ENCODE data around the gene STX7.
A peak's percentile ranks its signal among the peaks of the same experiment; 100 is the strongest.

Gene STX7

DNA sequence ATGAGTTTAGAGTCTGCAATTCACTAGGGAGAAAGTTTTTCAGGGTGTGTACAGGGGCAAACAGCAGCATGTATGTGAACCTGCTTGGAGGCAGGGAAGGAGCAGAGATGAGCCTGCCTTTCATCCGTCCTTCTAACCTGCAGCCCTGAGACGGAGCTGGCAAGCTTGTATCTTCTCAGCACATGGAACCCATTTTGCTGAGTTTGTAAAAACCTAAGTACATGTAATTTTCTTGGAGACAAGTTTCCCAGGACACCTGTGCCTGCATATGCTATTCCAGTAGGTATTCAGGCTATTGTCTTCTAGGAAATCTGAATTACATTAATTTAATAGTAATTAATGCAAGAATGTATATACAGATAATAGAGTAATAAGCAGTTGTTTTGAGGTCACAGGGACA, 82.8 kb downstream of the STX7 start:
- H3K9ac ChIP-seq (ENCODE audit: low read length in 5 of 5) = no peak overlapping the region
- no peaks in the 10 kb centered on the region for H3K4me1 ChIP-seq (ENCODE audit: control insufficient read depth in 5 of 5, insufficient read depth in 5 of 5, low read length in 5 of 5)
- H3K9me3 ChIP-seq (ENCODE audit: control insufficient read depth in 5 of 5, low read length in 5 of 5) = no peaks in the 10 kb centered on the region
- H3K27me3 ChIP-seq (ENCODE audit: control insufficient read depth in 5 of 5, insufficient read depth in 4 of 5, low read length in 5 of 5) = peaks cover 0 to 5% (median 0%) of the 10 kb centered on the region in 5 donors
- no peak overlapping the region for H3K4me3 ChIP-seq (ENCODE audit: low read depth in 1 of 5, low read length in 5 of 5)
- H3K36me3 ChIP-seq (ENCODE audit: control insufficient read depth in 5 of 5, insufficient read depth in 5 of 5, low read length in 5 of 5) = no peaks in the 10 kb centered on the region
- H3K27ac ChIP-seq (ENCODE audit: low read depth, low read length) = no peak overlapping the region

DNA sequence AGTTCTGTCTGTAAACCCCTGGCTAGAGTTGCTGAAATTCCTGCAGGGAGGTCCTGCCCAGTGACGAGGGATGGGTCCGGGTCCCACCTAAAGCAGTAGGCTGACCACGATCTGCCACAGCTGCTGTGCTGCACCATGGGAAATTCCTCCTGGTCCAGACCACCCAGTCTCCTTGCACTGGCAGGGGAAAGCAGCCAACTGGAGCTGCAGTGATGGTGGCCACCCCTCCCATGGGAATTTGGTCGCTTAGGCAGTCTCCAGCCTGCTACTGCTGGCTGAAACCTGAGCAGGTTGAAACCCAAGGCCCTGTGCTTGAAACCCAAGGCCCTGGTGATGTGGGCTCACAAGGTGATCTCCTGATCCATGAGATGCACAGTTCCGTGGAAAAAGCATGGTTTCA, 87.7 kb downstream of the STX7 start:
- no peak overlapping the region for H3K27ac ChIP-seq (ENCODE audit: low read depth, low read length)
- no peaks in the 10 kb centered on the region for H3K36me3 ChIP-seq (ENCODE audit: control insufficient read depth in 5 of 5, insufficient read depth in 5 of 5, low read length in 5 of 5)

DNA sequence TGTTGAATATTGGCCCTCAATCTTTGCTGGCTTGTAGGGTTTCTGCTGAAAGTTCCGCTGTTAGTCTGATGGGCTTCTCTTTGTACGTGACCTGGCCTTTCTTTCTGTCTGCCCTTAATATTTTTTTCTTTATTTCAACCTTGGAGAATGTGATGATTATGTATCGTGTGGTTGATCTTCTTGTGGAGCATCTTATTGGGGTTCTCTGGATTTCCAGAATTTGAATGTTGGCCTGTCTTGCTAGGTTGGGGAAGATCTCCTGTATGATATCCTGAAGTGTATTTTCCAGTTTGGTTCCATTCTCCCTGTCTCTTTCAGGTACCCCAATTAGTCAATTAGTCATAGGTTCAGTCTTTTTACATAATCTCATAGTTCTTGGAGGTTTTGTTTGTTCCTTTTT, 89.1 kb downstream of the STX7 start:
- no peaks in the 10 kb centered on the region for H3K36me3 ChIP-seq (ENCODE audit: control insufficient read depth in 5 of 5, insufficient read depth in 5 of 5, low read length in 5 of 5)
- H3K9ac ChIP-seq (ENCODE audit: low read length in 5 of 5) = no peak overlapping the region
- H3K4me1 ChIP-seq (ENCODE audit: control insufficient read depth in 5 of 5, insufficient read depth in 5 of 5, low read length in 5 of 5) = no peaks in the 10 kb centered on the region
- H3K27me3 ChIP-seq (ENCODE audit: control insufficient read depth in 5 of 5, insufficient read depth in 4 of 5, low read length in 5 of 5) = no peaks in the 10 kb centered on the region
- H3K9me3 ChIP-seq (ENCODE audit: control insufficient read depth in 5 of 5, low read length in 5 of 5) = peaks cover 0 to 7% (median 3%) of the 10 kb centered on the region in 5 donors
- H3K4me3 ChIP-seq (ENCODE audit: low read depth in 1 of 5, low read length in 5 of 5) = no peak overlapping the region
- no peak overlapping the region for H3K27ac ChIP-seq (ENCODE audit: low read depth, low read length)

More for the DNA sequence above, 87.7 kb downstream of the STX7 start:
- H3K9me3 ChIP-seq (ENCODE audit: control insufficient read depth in 5 of 5, low read length in 5 of 5) = peaks cover 0 to 7% (median 3%) of the 10 kb centered on the region in 5 donors
- H3K9ac ChIP-seq (ENCODE audit: low read length in 5 of 5) = no peak overlapping the region
- H3K27me3 ChIP-seq (ENCODE audit: control insufficient read depth in 5 of 5, insufficient read depth in 4 of 5, low read length in 5 of 5) = no peaks in the 10 kb centered on the region
- H3K4me1 ChIP-seq (ENCODE audit: control insufficient read depth in 5 of 5, insufficient read depth in 5 of 5, low read length in 5 of 5) = no peaks in the 10 kb centered on the region
- no peak overlapping the region for H3K4me3 ChIP-seq (ENCODE audit: low read depth in 1 of 5, low read length in 5 of 5)

DNA sequence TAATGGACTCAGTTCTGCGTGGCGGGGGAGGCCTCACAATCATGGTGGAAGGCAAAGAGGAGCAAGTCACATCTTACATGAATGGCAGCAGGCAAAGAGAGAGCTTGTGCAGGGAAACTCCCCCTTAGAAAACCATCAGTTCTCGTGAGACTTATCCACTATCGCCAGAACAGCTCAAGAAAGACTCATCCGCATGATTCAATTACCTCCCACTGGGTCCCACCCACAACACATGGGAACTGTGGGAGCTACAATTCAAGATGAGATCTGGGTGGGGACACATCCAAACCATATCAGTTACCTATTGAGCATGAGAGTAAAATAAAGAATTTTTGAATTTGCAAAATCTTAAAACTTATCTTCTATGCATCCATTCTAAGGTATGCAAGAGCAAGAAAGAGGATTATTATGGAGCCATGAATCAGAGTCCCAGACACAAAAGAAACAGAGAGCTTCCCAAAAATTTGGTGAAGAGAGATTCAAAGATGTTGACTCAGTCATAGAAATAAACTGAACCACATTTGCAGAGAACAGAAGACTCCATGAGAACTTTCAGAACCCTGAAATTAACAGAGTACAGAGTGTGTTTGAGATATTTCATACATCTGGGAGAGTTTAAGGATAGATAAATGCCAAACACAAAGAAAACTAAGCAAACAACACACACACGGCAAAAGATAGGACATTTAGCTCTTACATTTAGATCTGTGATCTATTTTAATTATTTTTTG, 94.5 kb downstream of the STX7 start:
- Histone ChIP-seq H3K4me3 (ENCODE audit: low read depth in 1 of 5, low read length in 5 of 5) (no peak overlapping the region), H3K36me3 (ENCODE audit: control insufficient read depth in 5 of 5, insufficient read depth in 5 of 5, low read length in 5 of 5) (no peaks in the 10 kb centered on the region), H3K4me1 (ENCODE audit: control insufficient read depth in 5 of 5, insufficient read depth in 5 of 5, low read length in 5 of 5) (peaks cover 0 to 5% (median 4%) of the 10 kb centered on the region in 5 donors), H3K27me3 (ENCODE audit: control insufficient read depth in 5 of 5, insufficient read depth in 4 of 5, low read length in 5 of 5) (no peaks in the 10 kb centered on the region), H3K9me3 (ENCODE audit: control insufficient read depth in 5 of 5, low read length in 5 of 5) (peaks cover 0 to 10% (median 4%) of the 10 kb centered on the region in 5 donors), H3K9ac (ENCODE audit: low read length in 5 of 5) (no peak overlapping the region), H3K27ac (ENCODE audit: low read depth, low read length) (no peak overlapping the region)

DNA sequence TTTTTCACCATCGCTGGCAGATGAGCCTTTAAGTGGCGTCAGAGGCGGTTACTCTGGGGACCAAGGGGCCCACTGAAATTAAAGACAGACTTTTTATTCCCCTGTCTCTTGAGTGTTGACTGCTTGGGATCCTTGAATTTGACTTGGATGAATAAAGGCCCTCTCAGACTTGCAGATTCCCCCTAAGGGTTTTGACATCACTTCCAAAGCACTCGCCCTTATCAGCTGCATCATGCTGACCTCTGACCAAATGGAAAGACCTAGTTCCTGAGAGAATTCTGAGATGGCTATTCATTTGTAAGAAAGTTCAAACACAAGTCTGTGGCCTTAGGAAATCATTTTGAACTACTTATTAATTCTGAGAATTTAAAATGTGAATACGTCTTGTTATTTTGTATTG, 98.2 kb downstream of the STX7 start:
- Histone ChIP-seq H3K27me3 (ENCODE audit: control insufficient read depth in 5 of 5, insufficient read depth in 4 of 5, low read length in 5 of 5) (no peaks in the 10 kb centered on the region), H3K4me1 (ENCODE audit: control insufficient read depth in 5 of 5, insufficient read depth in 5 of 5, low read length in 5 of 5) (peaks cover 0 to 5% (median 4%) of the 10 kb centered on the region in 5 donors), H3K9me3 (ENCODE audit: control insufficient read depth in 5 of 5, low read length in 5 of 5) (peaks cover 0 to 7% (median 3%) of the 10 kb centered on the region in 5 donors), H3K27ac (ENCODE audit: low read depth, low read length) (no peak overlapping the region), H3K36me3 (ENCODE audit: control insufficient read depth in 5 of 5, insufficient read depth in 5 of 5, low read length in 5 of 5) (no peaks in the 10 kb centered on the region), H3K9ac (ENCODE audit: low read length in 5 of 5) (no peak overlapping the region), H3K4me3 (ENCODE audit: low read depth in 1 of 5, low read length in 5 of 5) (peak overlapping the region in 1 of 5 donors; percentile 9)

DNA sequence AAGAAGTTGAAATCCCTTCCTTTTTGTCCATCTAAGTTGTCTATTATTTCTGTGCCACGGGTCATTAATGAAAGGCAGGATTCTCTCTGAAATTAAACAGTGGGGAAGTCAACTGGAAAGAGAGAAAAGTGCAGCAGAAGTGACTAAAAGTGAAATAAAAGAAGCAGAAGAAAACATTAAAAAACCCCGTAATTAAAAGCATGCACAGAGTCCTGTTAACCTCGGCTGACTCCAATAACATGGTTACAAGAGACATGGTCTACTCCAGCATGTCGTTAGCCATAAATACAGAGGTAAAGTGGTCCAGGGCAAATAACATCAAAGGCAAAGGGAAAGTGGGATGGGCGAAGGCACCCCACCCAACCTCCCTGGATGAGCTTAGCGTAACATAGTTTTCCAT, 98.6 kb downstream of the STX7 start:
- Histone ChIP-seq H3K4me1 (ENCODE audit: control insufficient read depth in 5 of 5, insufficient read depth in 5 of 5, low read length in 5 of 5) (peaks cover 0 to 5% (median 4%) of the 10 kb centered on the region in 5 donors), H3K9ac (ENCODE audit: low read length in 5 of 5) (no peak overlapping the region), H3K4me3 (ENCODE audit: low read depth in 1 of 5, low read length in 5 of 5) (peak overlapping the region in 1 of 5 donors; percentile 9), H3K27me3 (ENCODE audit: control insufficient read depth in 5 of 5, insufficient read depth in 4 of 5, low read length in 5 of 5) (no peaks in the 10 kb centered on the region), H3K36me3 (ENCODE audit: control insufficient read depth in 5 of 5, insufficient read depth in 5 of 5, low read length in 5 of 5) (no peaks in the 10 kb centered on the region), H3K9me3 (ENCODE audit: control insufficient read depth in 5 of 5, low read length in 5 of 5) (peaks cover 0 to 7% (median 3%) of the 10 kb centered on the region in 5 donors), H3K27ac (ENCODE audit: low read depth, low read length) (no peak overlapping the region)

DNA sequence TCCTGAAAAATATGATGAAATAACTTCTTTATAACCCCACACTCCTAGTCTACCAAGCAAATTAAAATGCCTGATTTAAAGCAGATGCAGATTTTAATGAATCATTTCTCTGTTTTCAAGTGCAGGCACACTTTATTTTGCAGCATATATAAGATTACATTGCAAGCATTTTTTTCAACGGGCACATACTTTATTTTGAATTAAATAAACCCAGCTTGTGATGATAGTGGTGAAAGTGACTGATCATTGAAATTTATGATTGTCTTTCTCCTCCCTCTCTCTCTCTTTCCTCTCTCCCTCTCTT, 99.5 kb downstream of the STX7 start:
- Histone ChIP-seq H3K4me1 (ENCODE audit: control insufficient read depth in 5 of 5, insufficient read depth in 5 of 5, low read length in 5 of 5) (peaks cover 0 to 5% (median 4%) of the 10 kb centered on the region in 5 donors), H3K9me3 (ENCODE audit: control insufficient read depth in 5 of 5, low read length in 5 of 5) (peaks cover 0 to 7% (median 3%) of the 10 kb centered on the region in 5 donors), H3K36me3 (ENCODE audit: control insufficient read depth in 5 of 5, insufficient read depth in 5 of 5, low read length in 5 of 5) (no peaks in the 10 kb centered on the region), H3K9ac (ENCODE audit: low read length in 5 of 5) (no peak overlapping the region), H3K27ac (ENCODE audit: low read depth, low read length) (no peak overlapping the region), H3K27me3 (ENCODE audit: control insufficient read depth in 5 of 5, insufficient read depth in 4 of 5, low read length in 5 of 5) (no peaks in the 10 kb centered on the region), H3K4me3 (ENCODE audit: low read depth in 1 of 5, low read length in 5 of 5) (no peak overlapping the region)

DNA sequence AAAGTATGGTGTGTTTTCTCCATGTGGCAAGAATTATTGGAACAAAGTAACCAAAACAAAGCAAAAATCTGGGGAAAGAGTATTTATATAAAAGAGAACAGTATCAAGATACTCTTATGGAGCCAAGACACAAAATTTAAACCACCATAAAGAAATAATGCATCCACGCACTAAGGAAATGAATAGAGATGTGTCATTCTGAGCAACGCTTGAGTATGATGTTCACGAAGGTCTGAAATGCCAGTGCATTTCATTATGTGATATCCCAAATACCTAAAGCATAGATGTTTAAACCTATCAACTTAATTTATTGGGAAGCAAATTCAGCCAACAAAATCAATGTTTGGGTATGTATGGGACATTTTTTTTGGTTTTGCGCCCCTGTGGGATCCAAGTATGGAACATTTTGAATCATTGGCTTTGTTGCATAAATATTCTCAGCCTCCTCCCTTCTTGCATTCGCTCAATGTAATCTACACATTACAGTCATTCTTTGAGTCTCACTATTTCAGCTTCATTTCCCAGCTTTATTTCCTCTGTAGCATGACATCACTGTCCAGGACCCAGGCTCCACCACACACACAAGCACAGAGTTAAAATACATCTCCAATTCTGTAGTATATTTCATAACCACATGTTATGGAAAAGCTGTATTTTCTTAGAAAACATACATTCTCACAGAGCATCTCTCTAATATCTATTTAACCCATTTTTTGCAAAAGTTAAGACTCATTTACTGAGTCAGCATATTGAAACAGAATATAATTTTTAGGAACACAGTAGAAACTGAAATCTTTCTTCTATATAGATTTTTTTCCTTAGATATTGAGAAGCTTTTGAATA, 100.0 kb downstream of the STX7 start:
- Histone ChIP-seq H3K27me3 (ENCODE audit: control insufficient read depth in 5 of 5, insufficient read depth in 4 of 5, low read length in 5 of 5) (no peaks in the 10 kb centered on the region), H3K9ac (ENCODE audit: low read length in 5 of 5) (no peak overlapping the region), H3K9me3 (ENCODE audit: control insufficient read depth in 5 of 5, low read length in 5 of 5) (peaks cover 0 to 7% (median 3%) of the 10 kb centered on the region in 5 donors), H3K4me3 (ENCODE audit: low read depth in 1 of 5, low read length in 5 of 5) (no peak overlapping the region), H3K36me3 (ENCODE audit: control insufficient read depth in 5 of 5, insufficient read depth in 5 of 5, low read length in 5 of 5) (no peaks in the 10 kb centered on the region), H3K4me1 (ENCODE audit: control insufficient read depth in 5 of 5, insufficient read depth in 5 of 5, low read length in 5 of 5) (peaks cover 0 to 5% (median 4%) of the 10 kb centered on the region in 5 donors), H3K27ac (ENCODE audit: low read depth, low read length) (no peak overlapping the region)

DNA sequence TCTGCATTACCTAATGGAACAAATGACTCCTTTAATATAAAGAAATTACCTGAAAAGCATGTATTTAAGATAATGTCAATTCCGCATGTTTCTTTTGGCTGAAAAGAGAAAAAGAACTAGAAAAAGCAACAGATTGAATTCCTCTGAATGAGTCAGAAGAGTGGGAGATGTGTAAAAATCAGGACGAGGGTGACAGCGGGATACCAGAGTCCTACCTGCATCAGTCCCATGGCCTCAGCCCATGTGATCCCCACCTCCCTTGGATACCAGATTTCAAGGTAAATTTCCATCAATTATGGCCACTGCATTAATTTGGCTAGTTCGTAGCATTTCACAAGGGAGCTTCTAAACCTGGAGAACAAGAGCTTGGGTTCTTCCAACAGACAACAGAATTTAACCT, 101.6 kb downstream of the STX7 start:
- Histone ChIP-seq H3K36me3 (ENCODE audit: control insufficient read depth in 5 of 5, insufficient read depth in 5 of 5, low read length in 5 of 5) (no peaks in the 10 kb centered on the region), H3K9me3 (ENCODE audit: control insufficient read depth in 5 of 5, low read length in 5 of 5) (peaks cover 0 to 4% (median 0%) of the 10 kb centered on the region in 5 donors), H3K27ac (ENCODE audit: low read depth, low read length) (no peak overlapping the region), H3K4me1 (ENCODE audit: control insufficient read depth in 5 of 5, insufficient read depth in 5 of 5, low read length in 5 of 5) (peaks cover 0 to 5% (median 4%) of the 10 kb centered on the region in 5 donors), H3K27me3 (ENCODE audit: control insufficient read depth in 5 of 5, insufficient read depth in 4 of 5, low read length in 5 of 5) (no peaks in the 10 kb centered on the region), H3K9ac (ENCODE audit: low read length in 5 of 5) (no peak overlapping the region), H3K4me3 (ENCODE audit: low read depth in 1 of 5, low read length in 5 of 5) (no peak overlapping the region)

DNA sequence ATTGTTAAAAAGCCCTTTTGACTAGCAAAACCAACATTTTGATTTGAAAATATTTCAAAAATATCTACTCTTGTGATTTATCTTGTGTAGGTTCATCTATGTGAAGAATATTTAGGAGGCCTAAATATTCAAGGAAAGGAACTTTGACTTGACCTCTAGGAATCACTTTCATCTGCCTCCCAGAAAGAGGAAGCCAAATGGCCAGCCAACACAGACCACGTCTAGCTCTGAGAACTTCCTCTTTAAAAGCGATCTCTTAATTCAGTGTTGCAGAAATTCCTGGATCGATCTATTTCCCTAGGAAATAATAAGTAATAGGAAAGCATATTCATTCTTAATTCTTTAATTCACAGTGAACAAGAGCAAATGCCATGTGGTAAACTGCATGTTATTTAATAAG, 102.1 kb downstream of the STX7 start:
- H3K9me3 ChIP-seq (ENCODE audit: control insufficient read depth in 5 of 5, low read length in 5 of 5) = no peaks in the 10 kb centered on the region
- no peak overlapping the region for H3K4me3 ChIP-seq (ENCODE audit: low read depth in 1 of 5, low read length in 5 of 5)
- no peak overlapping the region for H3K27ac ChIP-seq (ENCODE audit: low read depth, low read length)
- H3K9ac ChIP-seq (ENCODE audit: low read length in 5 of 5) = no peak overlapping the region
- no peaks in the 10 kb centered on the region for H3K36me3 ChIP-seq (ENCODE audit: control insufficient read depth in 5 of 5, insufficient read depth in 5 of 5, low read length in 5 of 5)
- peaks cover 0 to 5% (median 4%) of the 10 kb centered on the region in 5 donors for H3K4me1 ChIP-seq (ENCODE audit: control insufficient read depth in 5 of 5, insufficient read depth in 5 of 5, low read length in 5 of 5)
- H3K27me3 ChIP-seq (ENCODE audit: control insufficient read depth in 5 of 5, insufficient read depth in 4 of 5, low read length in 5 of 5) = no peaks in the 10 kb centered on the region

Data from subcutaneous abdominal adipose tissue (tissue), 5 donors.